ENCODE measurements around the gene WDR33.
A peak's percentile ranks its signal among the peaks of the same experiment; 100 is the strongest.

WDR33 gene

GRCh38 chr2:127664895-127665225 lies 146.1 kb downstream of the WDR33 start:
- no peak for DNase-seq (ENCODE audit: low read depth)
- no peak overlapping the region for H3K4me3 ChIP-seq (ENCODE audit: control insufficient read depth, low read depth, low read length)
- TF ChIP-seq CTCF (conservative IDR thresholded peaks at IDR 0.05; ENCODE audit: control insufficient read depth, insufficient read depth, low read depth, low read length): no peak

GRCh38 chr2:127664065-127664894 lies 146.7 kb downstream of the WDR33 start:
- no peak overlapping the region for H3K4me3 ChIP-seq (ENCODE audit: control insufficient read depth, low read depth, low read length)
- TF ChIP-seq CTCF (conservative IDR thresholded peaks at IDR 0.05; ENCODE audit: control insufficient read depth, insufficient read depth, low read depth, low read length): no peak
- DNase-seq (ENCODE audit: low read depth): no peak

- no peak overlapping the region for H3K4me3 ChIP-seq (ENCODE audit: control insufficient read depth, low read depth, low read length)
- no peak for TF ChIP-seq CTCF (conservative IDR thresholded peaks at IDR 0.05; ENCODE audit: control insufficient read depth, insufficient read depth, low read depth, low read length)
- no peak for DNase-seq (ENCODE audit: low read depth)
Measured at GRCh38 chr2:127663566-127664064, 147.4 kb downstream of the WDR33 start.

- no peak overlapping the region for H3K4me3 ChIP-seq (ENCODE audit: control insufficient read depth, low read depth, low read length)
- DNase-seq (ENCODE audit: low read depth): no peak
- TF ChIP-seq CTCF (conservative IDR thresholded peaks at IDR 0.05; ENCODE audit: control insufficient read depth, insufficient read depth, low read depth, low read length): no peak
Measured at GRCh38 chr2:127662937-127663565, 147.9 kb downstream of the WDR33 start.

- no peak for TF ChIP-seq CTCF (conservative IDR thresholded peaks at IDR 0.05; ENCODE audit: control insufficient read depth, insufficient read depth, low read depth, low read length)
- DNase-seq (ENCODE audit: low read depth): peak; percentile 36
- no peak overlapping the region for H3K4me3 ChIP-seq (ENCODE audit: control insufficient read depth, low read depth, low read length)
Measured at GRCh38 chr2:127661949-127662510, 148.9 kb downstream of the WDR33 start.

GRCh38 chr2:127661072-127661649 lies 149.8 kb downstream of the WDR33 start:
- DNase-seq (ENCODE audit: low read depth): no peak
- H3K4me3 ChIP-seq (ENCODE audit: control insufficient read depth, low read depth, low read length): no peak overlapping the region
- TF ChIP-seq CTCF (conservative IDR thresholded peaks at IDR 0.05; ENCODE audit: control insufficient read depth, insufficient read depth, low read depth, low read length): no peak

All from fibroblast of mammary gland (primary cell).